GM12891 (cell line): ENCODE results near the gene TFF1.

Source experiments
- PAX5 ChIP-seq: IDR thresholded peaks from 2 replicates; pipeline ENCODE4 v1.6.1; 2011; ENCODE audit warnings: low read length, moderate library complexity, mild to moderate bottlenecking; ENCODE audit not compliant: insufficient read depth, severe bottlenecking
- POLR2A ChIP-seq: IDR thresholded peaks from 2 replicates; pipeline ENCODE4 v1.6.1; 2011; ENCODE audit warnings: low read depth, low read length, control low read depth
- POLR2AphosphoS5 ChIP-seq: IDR thresholded peaks from 2 replicates; pipeline ENCODE4 v1.6.1; 2011; ENCODE audit warnings: low read depth, low read length, control low read depth
- SPI1 ChIP-seq: IDR thresholded peaks from 2 replicates; pipeline ENCODE4 v1.6.1; 2011; ENCODE audit warnings: low read depth, low read length, control low read depth
- TAF1 ChIP-seq: IDR thresholded peaks from 2 replicates; pipeline ENCODE4 v1.6.1; 2011; ENCODE audit warnings: low read depth, low read length, control low read depth

DNA sequence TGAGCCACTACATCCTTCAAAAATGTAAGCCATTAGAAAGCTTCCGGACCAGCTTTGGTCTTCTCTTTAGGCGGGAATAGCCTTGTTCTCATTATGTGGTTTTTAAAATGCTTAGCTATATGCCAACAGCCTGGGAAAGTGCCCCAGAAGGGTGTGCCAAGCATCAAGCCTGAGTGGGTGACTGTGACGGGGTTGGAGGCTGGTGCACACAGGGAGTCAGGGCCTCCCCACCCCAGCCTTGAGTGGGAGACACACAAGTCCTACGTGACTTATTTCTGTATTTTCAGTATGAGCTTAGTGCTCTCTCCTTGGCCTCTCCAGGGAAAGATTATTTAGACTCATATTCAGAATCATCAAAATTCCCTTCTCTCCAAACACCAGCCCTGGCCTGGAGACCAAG is 47.2 kb upstream of the TFF1 start:
- TF ChIP-seq POLR2A (no peak), POLR2AphosphoS5 (no peak), TAF1 (no peak), SPI1 (no peak), PAX5 (no peak)
